ENCODE data around the gene JUN.
A peak's percentile ranks its signal among the peaks of the same experiment; 100 is the strongest.

JUN gene

DNA sequence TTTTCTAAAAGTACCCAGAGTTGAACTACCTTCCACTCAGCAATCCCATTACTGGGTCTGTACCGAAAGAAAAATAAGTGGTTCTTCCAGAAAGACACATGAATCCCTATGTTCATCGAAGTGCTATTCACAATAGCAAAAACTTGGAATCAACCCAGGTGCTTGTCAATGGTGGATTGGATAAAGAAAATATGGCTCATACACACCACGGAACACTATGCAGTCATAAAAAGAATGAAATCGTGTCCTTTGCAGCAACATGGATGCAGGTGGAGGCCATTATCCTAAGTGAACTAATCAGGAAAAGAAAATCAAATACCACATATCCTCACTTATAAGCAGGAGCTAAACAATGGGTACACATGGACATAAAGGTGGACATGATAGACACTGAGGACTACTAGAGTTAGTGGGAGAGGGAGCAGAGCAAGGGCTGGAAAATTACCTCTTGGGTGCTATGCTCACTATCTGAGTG is 32.9 kb upstream of the JUN start:
- Histone ChIP-seq H3K27ac (peak overlapping the region; percentile 84), H3K36me3 (no peaks in the 10 kb centered on the region), H3K9me3 (no peaks in the 10 kb centered on the region), H3K27me3 (no peaks in the 10 kb centered on the region), H3K4me2 (peak overlapping the region; percentile 96), H3K9ac (peak overlapping the region; percentile 76), H4K20me1 (no peaks in the 10 kb centered on the region), H3K4me3 (peak overlapping the region; percentile 66), H3K4me1 (peaks cover 21% of the 10 kb centered on the region)
- no peak for TF ChIP-seq Cebpa-rat (IDR thresholded peaks at IDR 0.05)

DNA sequence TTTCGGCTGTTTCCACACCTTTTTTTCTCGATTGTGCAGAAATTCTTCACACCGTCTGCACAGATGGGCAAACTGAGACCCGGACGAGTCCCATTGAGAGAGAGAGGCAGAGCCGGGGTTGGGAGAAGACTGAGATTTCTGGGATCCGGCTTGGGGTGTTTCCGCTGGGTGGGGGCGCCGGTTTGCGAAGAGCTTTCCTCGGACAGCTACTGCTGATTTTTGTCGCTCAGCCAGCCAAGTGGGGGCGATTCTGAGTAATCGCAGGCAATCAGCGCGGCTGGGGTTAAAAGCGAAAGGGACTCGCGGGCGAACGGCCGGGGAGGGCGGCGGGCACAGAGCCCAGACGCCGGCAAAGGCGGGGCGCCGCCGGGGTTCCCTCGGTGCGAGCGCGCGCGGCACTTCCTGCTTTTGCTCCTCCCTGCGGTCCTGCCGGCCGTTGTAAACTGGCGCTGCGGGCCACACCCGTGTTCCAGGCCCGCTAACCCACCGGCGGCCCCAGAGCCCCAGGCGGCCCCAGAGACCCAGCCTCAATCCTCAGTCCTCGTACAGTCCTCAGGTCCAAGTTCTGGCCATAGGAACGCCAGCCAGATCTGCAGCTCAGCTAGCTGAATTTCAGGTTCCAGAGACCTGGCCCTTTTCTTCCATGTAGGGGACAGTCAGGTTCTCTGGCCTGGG is 32.4 kb upstream of the JUN start:
- Histone ChIP-seq H3K9ac (peak overlapping the region; percentile 76), H3K36me3 (no peaks in the 10 kb centered on the region), H3K4me1 (peaks cover 21% of the 10 kb centered on the region), H3K4me3 (peak overlapping the region; percentile 66), H3K27me3 (no peaks in the 10 kb centered on the region), H3K4me2 (peak overlapping the region; percentile 96), H3K9me3 (no peaks in the 10 kb centered on the region), H4K20me1 (no peaks in the 10 kb centered on the region), H3K27ac (peak overlapping the region; percentile 84)
- TF ChIP-seq Cebpa-rat (IDR thresholded peaks at IDR 0.05) = no peak

- Histone ChIP-seq H3K27me3 (no peaks in the 10 kb centered on the region), H3K4me3 (peak overlapping the region; percentile 66), H3K9me3 (no peaks in the 10 kb centered on the region), H3K4me1 (peaks cover 21% of the 10 kb centered on the region), H3K27ac (peak overlapping the region; percentile 84), H3K4me2 (peak overlapping the region; percentile 96), H3K36me3 (no peaks in the 10 kb centered on the region), H3K9ac (peak overlapping the region; percentile 76), H4K20me1 (no peaks in the 10 kb centered on the region)
- TF ChIP-seq Cebpa-rat (IDR thresholded peaks at IDR 0.05) = no peak
Measured at GRCh38 chr1:58815686-58816071, 31.8 kb upstream of the JUN start.

GRCh38 chr1:58815069-58815685 is 31.3 kb upstream of the JUN start:
- peaks cover 21% of the 10 kb centered on the region for H3K4me1 ChIP-seq
- TF ChIP-seq Cebpa-rat (IDR thresholded peaks at IDR 0.05) = no peak
- no peaks in the 10 kb centered on the region for H3K36me3 ChIP-seq
- peak overlapping the region; percentile 66 for H3K4me3 ChIP-seq
- H3K27ac ChIP-seq = peak overlapping the region; percentile 19; the same call in 1 of the 2 replicates
- H4K20me1 ChIP-seq = no peaks in the 10 kb centered on the region
- peak overlapping the region; percentile 76 for H3K9ac ChIP-seq
- H3K27me3 ChIP-seq = no peaks in the 10 kb centered on the region
- no peaks in the 10 kb centered on the region for H3K9me3 ChIP-seq
- H3K4me2 ChIP-seq = peak overlapping the region; percentile 96

DNA sequence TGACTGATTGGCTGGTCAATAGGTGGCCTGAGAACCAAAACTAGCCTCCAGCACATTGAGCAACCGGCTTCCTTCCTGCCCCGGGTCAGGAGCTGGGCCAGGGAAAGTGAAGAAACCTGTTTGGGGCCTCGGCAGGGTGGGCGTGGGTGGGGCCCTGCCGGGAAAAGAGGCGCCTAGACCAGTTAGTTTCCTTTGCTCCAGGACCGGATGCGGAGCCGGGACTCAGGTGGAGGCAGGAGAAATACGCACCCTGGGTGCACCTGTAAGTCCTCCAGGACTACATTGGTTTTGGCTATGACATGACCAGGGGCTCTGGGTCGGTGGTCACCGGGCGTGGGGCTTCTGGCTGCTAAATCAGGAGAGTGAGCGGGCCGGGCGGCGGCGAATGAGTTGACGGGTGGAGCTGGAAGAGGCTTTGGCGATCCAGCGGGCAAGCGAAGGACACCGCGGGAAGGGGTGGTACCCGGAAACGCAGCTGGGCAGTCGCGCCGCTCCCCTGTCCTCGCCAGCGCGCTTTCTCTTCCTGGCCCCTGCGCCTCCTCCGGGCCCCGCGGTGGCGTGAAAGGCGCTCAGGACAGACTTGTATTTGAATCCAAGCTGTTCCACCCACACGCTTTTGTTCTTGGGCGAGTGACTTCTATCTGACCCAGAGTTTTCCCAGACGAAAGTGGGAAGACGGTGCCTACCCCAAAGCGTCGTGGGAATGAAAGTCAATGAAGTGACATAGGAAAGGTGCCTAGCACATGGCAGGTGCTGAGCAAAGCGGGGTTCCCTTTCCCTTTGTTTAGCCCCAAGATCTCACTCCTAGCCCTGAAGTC is 30.6 kb upstream of the JUN start:
- Histone ChIP-seq H4K20me1 (no peaks in the 10 kb centered on the region), H3K4me1 (peaks cover 21% of the 10 kb centered on the region), H3K4me3 (peak overlapping the region; percentile 66), H3K36me3 (no peaks in the 10 kb centered on the region), H3K27me3 (no peaks in the 10 kb centered on the region), H3K9me3 (no peaks in the 10 kb centered on the region), H3K4me2 (peak overlapping the region; percentile 96), H3K9ac (no peak overlapping the region), H3K27ac (no peak overlapping the region)
- no peak for TF ChIP-seq Cebpa-rat (IDR thresholded peaks at IDR 0.05)

DNA sequence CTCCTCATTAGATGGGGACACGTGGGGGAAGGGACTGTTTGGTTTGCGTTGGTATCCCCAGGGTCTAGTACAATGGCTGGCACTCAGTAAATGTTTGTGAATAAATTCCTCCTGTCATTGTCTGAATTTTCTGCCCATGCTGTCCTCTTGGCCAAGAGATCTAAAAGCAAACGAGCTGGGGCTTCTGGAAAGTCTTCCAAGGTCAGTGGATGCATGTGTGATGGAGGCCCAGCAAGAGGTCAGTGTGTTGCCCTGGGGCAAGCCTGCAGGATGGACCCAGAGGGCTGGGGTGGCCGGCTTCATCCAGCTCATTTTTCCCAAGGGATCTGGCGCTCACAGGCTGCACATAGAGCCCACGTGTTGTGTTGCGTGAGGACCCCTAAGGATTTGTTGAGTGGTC is 30.0 kb upstream of the JUN start:
- Histone ChIP-seq H3K36me3 (no peaks in the 10 kb centered on the region), H3K4me3 (no peak overlapping the region), H3K9ac (no peak overlapping the region), H3K9me3 (no peaks in the 10 kb centered on the region), H4K20me1 (no peaks in the 10 kb centered on the region), H3K27me3 (no peaks in the 10 kb centered on the region), H3K27ac (no peak overlapping the region), H3K4me1 (peaks cover 21% of the 10 kb centered on the region), H3K4me2 (no peak overlapping the region)
- TF ChIP-seq Cebpa-rat (IDR thresholded peaks at IDR 0.05) = no peak

GRCh38 chr1:58813361-58813760 is 29.5 kb upstream of the JUN start:
- no peak for TF ChIP-seq Cebpa-rat (IDR thresholded peaks at IDR 0.05)
- Histone ChIP-seq H3K4me1 (peaks cover 21% of the 10 kb centered on the region), H3K27me3 (no peaks in the 10 kb centered on the region), H3K9me3 (no peaks in the 10 kb centered on the region), H3K4me3 (no peak overlapping the region), H4K20me1 (no peaks in the 10 kb centered on the region), H3K36me3 (no peaks in the 10 kb centered on the region), H3K4me2 (no peak overlapping the region), H3K27ac (no peak overlapping the region), H3K9ac (no peak overlapping the region)

DNA sequence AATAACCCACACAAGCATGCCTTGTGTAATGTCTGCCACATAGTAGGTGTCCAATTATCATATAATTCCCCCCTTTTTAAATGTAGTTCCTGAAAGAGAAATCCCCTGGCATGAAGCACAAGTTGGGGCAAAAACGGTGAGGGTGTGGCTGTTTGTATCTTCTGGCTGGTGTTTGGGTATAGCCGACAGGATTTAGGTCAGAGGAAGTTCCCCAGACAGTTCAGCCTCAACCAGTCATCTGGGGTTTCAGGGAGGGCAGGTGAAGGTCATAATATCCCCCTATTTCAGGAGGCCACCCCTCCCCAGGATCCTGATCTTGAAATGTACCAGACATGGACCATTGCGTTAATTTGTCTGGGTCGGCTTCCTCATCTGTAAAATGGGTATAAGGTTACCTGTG is 29.1 kb upstream of the JUN start:
- Histone ChIP-seq H3K9me3 (no peaks in the 10 kb centered on the region), H3K4me2 (no peak overlapping the region), H3K9ac (no peak overlapping the region), H3K4me1 (peaks cover 21% of the 10 kb centered on the region), H3K4me3 (no peak overlapping the region), H4K20me1 (no peaks in the 10 kb centered on the region), H3K27ac (no peak overlapping the region), H3K36me3 (no peaks in the 10 kb centered on the region), H3K27me3 (no peaks in the 10 kb centered on the region)
- no peak for TF ChIP-seq Cebpa-rat (IDR thresholded peaks at IDR 0.05)

GRCh38 chr1:58812468-58812867 is 28.6 kb upstream of the JUN start:
- Histone ChIP-seq H3K4me3 (no peak overlapping the region), H4K20me1 (no peaks in the 10 kb centered on the region), H3K27me3 (no peaks in the 10 kb centered on the region), H3K36me3 (no peaks in the 10 kb centered on the region), H3K27ac (no peak overlapping the region), H3K4me1 (peaks cover 21% of the 10 kb centered on the region), H3K9me3 (no peaks in the 10 kb centered on the region), H3K4me2 (no peak overlapping the region), H3K9ac (no peak overlapping the region)
- no peak for TF ChIP-seq Cebpa-rat (IDR thresholded peaks at IDR 0.05)

GRCh38 chr1:58811303-58811702 is 27.5 kb upstream of the JUN start:
- Histone ChIP-seq H3K4me3 (no peak overlapping the region), H3K27me3 (no peaks in the 10 kb centered on the region), H3K9me3 (no peaks in the 10 kb centered on the region), H3K36me3 (no peaks in the 10 kb centered on the region), H3K27ac (no peak overlapping the region), H3K4me2 (no peak overlapping the region), H3K9ac (no peak overlapping the region), H3K4me1 (peaks cover 15% of the 10 kb centered on the region), H4K20me1 (no peaks in the 10 kb centered on the region)
- TF ChIP-seq Cebpa-rat (IDR thresholded peaks at IDR 0.05) = no peak

Data from BLaER1 (cell line).